Astrocyte of the spinal cord (primary cell): Measurements from ENCODE around the gene CD101.

Experiments
- DNase-seq: peaks from one replicate; pipeline ENCODE4 v3.0.0; 2011; ENCODE audit warnings: low read depth, low spot score
- H3K4me3 ChIP-seq: 2 replicates; pipeline ENCODE4 v1.5.1; 2011; ENCODE audit warnings: low read depth, mild to moderate bottlenecking, low read length, moderate library complexity
- in situ Hi-C: cut with HindIII; loops from 2 replicates; pipeline ENCODE4 v1.10.0; 2017; ENCODE audit warnings: low sequenced_read_pairs
- TF ChIP-seq, protein P1 (sequence below): IDR thresholded peaks from 2 replicates; pipeline ENCODE4 v1.5.1; 2012; ENCODE audit warnings: low read depth, mild to moderate bottlenecking, low read length, inconsistent platforms

CD101 gene

DNA sequence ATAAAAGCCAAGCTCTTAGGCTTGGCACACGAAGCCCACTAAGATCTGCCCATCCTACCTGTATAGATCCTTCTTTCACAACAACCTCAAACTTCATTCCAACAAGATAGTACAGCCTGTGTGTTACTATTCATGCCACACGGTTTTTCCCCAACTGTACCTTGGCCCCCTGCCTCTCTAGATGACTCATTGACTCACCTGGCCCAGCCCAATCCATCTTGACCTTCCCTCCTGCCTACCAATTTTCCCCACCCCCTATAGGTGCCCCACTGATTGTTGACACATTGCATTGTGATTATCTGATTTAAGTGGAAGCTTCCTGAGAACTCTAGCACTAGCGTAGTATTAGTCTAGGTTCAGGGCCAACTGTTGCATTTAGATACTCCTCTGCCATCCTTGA is 2.0 kb upstream of the CD101 start:
- H3K4me3 ChIP-seq: no peak overlapping the region
- TF ChIP-seq, protein P1, sequence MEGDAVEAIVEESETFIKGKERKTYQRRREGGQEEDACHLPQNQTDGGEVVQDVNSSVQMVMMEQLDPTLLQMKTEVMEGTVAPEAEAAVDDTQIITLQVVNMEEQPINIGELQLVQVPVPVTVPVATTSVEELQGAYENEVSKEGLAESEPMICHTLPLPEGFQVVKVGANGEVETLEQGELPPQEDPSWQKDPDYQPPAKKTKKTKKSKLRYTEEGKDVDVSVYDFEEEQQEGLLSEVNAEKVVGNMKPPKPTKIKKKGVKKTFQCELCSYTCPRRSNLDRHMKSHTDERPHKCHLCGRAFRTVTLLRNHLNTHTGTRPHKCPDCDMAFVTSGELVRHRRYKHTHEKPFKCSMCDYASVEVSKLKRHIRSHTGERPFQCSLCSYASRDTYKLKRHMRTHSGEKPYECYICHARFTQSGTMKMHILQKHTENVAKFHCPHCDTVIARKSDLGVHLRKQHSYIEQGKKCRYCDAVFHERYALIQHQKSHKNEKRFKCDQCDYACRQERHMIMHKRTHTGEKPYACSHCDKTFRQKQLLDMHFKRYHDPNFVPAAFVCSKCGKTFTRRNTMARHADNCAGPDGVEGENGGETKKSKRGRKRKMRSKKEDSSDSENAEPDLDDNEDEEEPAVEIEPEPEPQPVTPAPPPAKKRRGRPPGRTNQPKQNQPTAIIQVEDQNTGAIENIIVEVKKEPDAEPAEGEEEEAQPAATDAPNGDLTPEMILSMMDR: no peak
- DNase-seq: no peak
- in situ Hi-C loops: no loop called here

DNA sequence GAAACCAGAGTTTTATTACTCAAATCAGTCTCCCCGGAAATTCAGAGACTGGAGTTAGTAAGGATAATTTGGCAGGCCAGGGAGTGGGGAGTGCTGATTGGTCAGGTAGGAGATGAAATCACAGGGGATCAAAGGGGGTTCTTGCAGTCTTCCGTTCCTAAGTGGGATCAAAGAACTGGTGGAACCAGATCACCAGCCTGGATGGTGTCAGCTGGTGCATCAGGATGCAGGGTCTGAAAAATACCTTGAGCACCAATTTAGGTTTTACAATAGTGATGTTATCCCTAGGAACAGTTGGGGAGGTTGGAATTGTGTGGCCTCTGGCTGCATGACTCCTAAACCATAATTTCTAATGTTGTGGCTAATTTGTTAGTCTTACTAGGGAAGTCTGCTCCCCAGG is 1.4 kb upstream of the CD101 start:
- TF ChIP-seq, protein P1: no peak
- in situ Hi-C loops: no loop called here
- H3K4me3 ChIP-seq: no peak overlapping the region

DNA sequence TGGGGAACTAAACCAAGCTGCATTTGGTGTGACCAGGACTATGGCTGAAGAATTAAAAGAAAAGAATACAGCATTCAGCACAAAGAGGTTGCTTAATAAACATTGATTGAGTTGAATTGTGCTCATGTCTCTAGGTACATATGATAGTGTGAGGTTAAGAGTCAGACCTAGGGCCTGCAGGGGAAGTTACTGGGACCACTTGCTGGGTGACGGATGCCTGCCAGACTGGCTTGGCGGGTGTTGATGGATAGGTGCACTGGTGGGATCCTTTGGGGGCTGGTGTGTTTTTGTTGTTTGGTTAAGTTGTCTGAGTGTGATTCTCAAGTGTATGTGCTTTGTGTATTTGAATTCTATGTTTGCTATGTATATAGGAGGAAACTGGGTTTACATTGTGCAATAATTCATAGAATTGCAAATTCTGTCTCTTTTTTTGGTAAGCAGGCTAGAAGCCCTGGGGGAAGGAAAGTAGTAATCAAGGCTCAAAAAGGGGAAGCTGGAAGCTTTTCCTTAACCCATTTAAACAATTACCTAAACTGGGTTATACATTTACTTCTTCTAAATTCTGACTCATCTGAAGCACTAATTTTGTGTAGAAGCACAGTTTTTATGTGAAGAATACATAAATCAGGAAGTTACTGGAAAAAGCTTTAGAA is 1.8 kb downstream of the CD101 start:
- no peak overlapping the region for H3K4me3 ChIP-seq
- TF ChIP-seq, protein P1: no peak
- DNase-seq: no peak
- in situ Hi-C loops: no loop called here

More for the DNA sequence above, 1.4 kb upstream of the CD101 start:
- DNase-seq: no peak

DNA sequence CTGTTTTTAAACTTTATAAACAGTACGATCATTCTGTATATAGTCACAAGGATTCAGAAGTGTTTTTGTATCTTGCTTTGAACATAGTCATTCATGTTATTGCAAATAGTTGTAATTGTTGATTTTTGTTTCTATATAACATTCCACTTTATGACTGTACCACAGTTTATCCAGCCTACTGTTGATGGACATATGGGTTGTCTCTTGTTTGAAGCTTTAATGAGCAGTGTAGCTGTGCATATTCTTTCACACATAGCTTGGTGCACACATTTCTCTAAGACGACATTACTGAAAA is 6.1 kb downstream of the CD101 start:
- in situ Hi-C loops: no loop called here
- TF ChIP-seq, protein P1: no peak
- no peak for DNase-seq
- no peak overlapping the region for H3K4me3 ChIP-seq

DNA sequence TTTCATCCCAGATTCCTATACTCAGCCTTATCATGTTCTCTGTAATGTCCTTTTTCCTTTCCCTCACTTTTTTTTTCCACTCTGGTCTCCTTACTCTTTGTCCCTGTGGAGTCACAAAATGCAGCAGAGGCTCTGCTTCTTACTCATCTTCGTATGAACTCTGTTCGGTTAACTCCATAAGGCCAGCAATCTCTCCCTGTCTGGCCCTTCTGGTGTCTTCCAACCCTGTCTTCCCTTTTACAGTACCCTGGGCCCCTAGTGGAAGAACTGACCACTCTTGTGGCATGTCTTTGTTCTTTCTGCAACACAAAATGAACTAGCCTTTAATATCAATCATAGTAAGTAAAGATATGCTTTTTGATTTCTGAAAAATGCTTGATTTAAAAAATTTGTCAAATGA is 7.1 kb downstream of the CD101 start:
- no peak overlapping the region for H3K4me3 ChIP-seq
- no peak for DNase-seq
- in situ Hi-C loops: no loop called here
- TF ChIP-seq, protein P1: no peak

DNA sequence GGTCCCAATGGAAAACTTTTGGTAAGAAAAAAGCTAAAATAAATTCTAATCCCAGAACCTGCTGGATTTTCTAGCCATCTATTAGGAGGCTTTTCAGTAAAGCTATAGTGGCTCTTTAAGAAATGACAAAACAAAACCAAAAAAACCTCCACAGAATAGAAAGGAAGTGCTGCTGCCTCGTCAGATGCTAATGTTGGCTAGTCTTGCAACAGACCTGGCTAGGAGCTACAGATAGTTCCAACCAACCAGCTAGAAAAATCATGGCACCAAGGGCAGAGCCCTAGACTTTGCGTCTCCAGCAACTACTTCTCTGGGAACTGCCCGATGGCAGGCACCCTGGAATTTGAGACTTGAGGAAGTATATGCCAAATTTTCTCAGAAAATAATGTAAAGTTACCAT is 7.6 kb downstream of the CD101 start:
- DNase-seq: no peak
- TF ChIP-seq, protein P1: no peak
- H3K4me3 ChIP-seq: no peak overlapping the region
- in situ Hi-C loops: no loop called here
